HS-27A (cell line): ENCODE results near the gene HILPDA.

Source experiments
- DNase-seq: peaks from one replicate; pipeline ENCODE4 v3.0.0-alpha.2; 2012; ENCODE audit warnings: low read depth, missing footprints

Gene HILPDA

DNA sequence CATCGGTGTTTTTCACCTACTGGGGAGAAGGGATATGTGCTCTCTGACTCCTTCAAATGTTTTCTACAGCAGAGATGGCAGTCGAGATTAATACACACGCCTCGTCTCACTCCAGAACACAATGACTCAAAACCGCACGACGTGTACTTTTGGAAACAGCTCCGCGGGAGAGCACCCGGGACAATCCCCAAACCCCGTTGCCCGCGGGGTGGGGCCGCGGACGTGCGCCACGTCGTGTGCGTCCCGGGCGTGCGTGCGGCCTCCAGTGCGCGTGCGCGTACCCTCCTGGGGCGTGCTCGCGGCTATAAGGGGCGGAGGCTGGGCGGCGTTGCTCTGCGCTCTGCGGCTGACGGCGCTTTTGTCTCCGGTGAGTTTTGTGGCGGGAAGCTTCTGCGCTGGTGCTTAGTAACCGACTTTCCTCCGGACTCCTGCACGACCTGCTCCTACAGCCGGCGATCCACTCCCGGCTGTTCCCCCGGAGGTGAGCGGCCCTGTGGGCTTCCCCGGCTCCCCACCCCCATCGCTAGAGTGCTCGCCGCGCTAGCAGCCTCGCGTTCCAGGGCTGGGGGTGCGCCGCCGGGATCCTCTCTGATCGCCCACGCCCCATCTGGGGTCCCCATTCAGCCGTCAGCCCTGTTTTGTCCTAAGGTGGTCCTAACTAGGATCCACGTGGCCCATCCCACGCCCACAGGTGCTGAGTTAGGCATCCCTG is at the start of gene HILPDA:
Gene HILPDA (plus strand): TSS at position 336 of the 712 bp plus-strand sequence. CDS start 1,391 bp downstream, outside the sequence.
- peak; percentile 59 for DNase-seq

DNA sequence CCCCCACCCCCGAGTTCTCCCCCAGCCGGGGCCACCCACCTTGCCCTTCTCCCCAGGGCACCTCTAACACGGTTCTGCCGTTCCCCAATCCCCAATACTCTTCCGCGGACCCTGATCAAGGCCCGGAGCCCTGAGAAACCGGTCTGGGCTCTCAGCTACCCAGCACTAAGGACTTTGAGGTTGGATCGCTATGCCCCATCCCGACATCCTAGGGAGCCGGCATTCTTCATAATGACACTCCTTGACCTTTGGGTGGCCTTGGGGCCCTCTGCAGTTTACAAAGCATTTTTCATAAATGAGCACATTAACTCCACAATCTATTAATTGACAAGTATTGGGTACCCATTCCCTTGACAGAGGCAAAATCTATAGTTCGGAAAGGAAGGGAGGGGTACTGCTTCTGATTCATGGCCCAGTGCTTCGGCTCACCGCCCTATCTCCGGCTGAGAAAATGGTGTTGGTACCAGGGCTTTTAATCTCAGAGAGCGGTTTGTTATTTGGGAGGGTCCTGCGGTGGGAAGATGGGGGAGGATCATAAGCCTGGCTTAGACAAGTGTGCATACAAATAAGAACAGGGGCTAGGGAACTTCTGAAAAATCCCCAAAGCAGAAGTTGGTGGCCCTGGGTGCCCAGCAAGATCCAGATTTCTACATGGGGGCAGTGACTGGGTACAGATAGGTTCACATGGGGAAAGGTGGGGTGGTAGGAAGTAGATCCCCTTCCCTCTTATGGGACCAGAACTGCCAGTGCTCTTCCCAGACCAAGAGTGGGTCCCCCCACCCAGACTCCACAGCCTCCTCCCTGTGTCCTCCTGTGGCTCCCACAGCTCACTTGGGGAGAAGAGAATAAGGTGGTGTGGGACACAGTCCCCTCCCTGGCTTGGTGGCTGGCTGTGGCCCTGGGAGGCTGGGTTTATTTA is 49.1 kb upstream of the HILPDA start:
- DNase-seq: no peak

- DNase-seq: no peak
Measured at GRCh38 chr7:128407233-128407589, 48.5 kb upstream of the HILPDA start.

- DNase-seq: no peak
Measured at GRCh38 chr7:128407751-128408708, 47.6 kb upstream of the HILPDA start.

- DNase-seq: no peak
Measured at GRCh38 chr7:128408709-128409595, 46.7 kb upstream of the HILPDA start.

DNA sequence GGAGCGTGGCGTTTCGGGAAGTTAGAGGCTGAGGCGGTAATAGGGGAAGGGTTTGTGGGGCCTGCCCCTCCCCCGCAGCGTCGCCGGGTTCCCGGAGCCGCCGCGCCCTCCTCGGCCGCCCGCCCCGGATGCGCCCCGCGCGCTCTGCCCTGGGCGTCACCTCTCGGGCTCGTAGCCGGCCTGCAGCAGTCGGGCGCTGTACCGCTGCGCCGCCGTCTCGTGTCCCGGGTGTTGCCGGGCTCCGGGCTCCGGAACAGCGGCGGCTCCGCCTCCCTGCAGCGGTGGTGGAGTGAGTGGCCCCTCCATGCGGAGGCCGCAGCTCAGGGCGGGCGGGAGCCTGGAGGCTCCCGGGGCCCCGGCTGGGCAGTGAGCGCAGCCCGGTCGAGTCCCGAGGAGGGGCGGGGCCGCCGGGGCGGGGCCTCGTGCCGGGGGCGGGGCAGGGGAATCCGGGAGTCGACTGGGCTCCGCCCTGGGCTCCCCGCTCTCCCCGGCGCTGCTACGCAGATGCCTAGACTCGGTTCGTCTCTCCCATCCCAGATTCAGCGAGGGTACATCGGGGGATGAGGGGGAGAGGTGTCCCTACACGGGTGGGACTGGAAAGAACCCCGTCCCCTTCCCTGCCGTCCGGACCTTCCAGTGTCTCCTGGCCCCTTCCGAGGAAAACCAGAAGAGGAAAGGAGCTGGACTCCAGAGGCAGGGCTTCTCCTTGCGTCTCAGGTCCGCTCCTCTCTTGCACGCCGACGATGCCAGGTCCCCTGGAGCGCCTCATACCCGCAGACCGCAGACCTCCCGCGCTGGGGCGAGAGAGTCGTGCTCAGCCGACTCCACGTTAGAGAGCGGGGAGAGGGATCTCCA is 45.9 kb upstream of the HILPDA start, which contains the start of gene IMPDH1:
Gene IMPDH1 (minus strand): TSS at position 387 of the 855 bp plus-strand sequence. CDS start 81 bp downstream, at position 306.
- peak; percentile 35 for DNase-seq

DNA sequence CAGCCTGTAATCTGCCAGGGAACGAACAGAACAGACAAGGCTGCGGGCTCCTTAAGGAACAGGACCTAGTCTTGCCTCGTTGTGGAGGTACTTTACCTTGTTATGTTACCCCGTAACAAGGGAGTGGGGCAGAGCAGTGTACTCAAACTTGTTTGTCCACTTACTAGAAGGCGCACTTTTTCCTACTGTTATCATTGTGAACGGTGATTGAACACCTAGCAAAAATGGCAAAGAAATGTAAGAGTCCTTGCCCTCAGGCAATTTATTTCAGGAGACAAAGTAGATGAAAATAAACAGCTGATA is 45.3 kb upstream of the HILPDA start:
- DNase-seq: no peak

GRCh38 chr7:128415217-128415785 is 40.4 kb upstream of the HILPDA start:
- DNase-seq: no peak

DNA sequence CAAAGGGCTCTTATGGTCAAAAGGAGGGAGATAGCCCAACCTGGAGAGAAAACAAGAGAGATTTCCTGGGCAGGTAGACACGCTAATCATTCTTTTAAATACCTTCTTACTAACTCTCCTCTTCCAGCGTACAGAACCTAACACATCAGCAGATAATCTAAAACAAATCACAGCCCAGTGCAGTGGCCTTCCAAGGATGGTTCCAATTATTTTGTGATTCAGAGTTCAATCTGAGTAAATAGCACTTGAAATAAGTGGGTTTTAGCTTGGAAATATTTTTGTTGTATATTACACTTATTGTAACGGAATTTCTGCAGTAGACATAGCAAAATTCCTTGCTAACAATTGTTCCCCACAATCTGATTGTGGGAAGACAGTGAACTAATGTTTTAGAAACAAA is 38.6 kb upstream of the HILPDA start:
- no peak for DNase-seq

DNA sequence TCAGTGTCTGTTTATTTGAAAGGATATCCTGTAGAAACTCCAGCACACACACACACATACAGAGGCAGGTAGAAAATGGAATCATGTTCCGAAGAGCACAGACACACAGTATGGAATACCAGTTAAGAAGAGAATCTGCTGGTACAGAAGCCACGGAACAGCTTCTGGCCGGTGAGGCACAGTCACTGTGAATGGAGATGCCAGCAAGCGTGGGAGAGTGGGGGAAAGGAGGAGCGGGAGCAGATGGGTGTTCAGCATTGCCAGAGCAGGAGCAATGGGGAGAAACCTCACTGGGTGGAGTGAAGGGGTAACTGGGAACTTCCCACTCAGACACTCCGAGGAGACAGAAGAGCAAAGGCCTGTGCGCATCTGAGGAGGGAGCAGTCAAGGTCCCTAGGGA is 36.4 kb upstream of the HILPDA start:
- DNase-seq: no peak

GRCh38 chr7:128420773-128421172 is 34.9 kb upstream of the HILPDA start:
- no peak for DNase-seq

DNA sequence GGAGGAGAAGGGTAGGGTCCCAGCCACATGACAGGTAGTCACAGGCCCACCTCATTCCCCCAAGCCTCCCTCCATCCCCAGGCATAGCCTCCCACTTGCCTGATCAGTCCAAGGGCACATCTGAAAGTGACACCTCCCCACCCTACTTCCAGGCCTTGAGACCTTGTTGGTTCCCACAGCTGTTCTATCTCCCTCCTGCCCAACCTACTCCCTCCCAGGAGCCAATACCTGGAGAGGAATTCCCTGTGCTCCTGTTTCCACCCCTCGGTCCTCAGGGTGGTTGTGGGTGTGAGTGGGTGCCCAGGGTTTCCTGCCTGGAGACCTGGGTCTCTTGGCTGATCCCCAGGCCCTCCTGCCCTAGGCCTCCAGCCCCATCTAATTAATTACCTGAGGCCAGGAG is 34.3 kb upstream of the HILPDA start:
- no peak for DNase-seq

- no peak for DNase-seq
Measured at GRCh38 chr7:128422037-128422436, 33.6 kb upstream of the HILPDA start.

GRCh38 chr7:128422842-128423241 is 32.8 kb upstream of the HILPDA start:
- no peak for DNase-seq

DNA sequence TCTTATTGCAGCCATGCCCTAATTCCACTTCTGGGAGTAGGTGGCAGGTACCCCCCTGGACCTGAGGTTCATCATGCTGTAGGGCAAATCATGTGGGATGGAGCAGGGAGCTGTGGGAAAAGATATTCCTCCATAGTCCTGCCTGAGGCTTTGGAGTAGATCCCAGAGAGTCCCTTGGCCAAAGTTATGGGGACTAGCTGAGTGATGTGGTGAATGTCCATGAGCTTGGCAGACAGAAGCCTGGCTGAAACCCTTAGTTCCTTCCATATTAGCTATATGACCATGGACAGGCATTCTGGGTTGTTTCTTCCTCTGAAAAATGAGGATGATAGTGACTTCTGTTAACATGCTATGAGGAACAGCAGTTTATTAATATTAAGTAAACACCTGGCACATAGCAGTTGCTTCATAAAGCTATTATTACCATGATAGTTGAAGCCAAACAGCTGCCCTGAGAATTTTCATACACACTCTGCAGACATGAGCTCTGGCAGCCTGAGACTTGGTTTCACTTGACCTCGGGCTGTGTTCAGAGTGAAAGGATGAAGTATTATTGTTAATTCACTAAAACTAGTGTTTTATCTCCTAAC is 30.9 kb upstream of the HILPDA start:
- DNase-seq: no peak

- DNase-seq: no peak
Measured at GRCh38 chr7:128425850-128426249, 29.8 kb upstream of the HILPDA start.

- no peak for DNase-seq
Measured at GRCh38 chr7:128427289-128427891, 28.3 kb upstream of the HILPDA start.

- DNase-seq: no peak
Measured at GRCh38 chr7:128430207-128430606, 25.5 kb upstream of the HILPDA start.

- DNase-seq: no peak
Measured at GRCh38 chr7:128431221-128431620, 24.5 kb upstream of the HILPDA start.
